ENCODE measurements around the gene TDRD3. TPM values are rescaled to one million over a fixed set of nuclear protein-coding genes. Genes with fewer than 3 reads are reported as not detected.

The TDRD3 gene
- total RNA-seq, 2 donors from 2014 or later = 12.6 to 17.4 TPM

DNA sequence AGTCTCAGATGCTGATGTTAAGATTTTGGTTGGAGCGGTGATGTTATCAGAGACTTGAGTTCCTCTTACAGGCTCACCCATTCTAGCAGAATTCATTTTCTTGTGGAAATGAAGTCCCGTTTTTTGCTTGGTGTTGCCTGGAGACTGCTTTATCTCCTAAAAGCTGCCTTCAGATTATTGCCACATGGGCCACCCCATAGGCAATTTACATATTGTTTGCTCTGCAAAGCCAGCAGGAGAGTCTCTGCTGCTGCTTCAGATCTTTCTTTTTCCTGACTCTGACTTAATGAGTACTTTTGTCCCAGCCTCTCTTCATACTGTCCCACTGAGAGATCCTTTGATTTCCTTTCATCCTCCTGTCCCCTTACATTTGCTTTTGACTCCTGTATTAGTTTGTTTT lies 114.6 kb downstream of the TDRD3 start:
- no peaks in the 10 kb centered on the region for H3K27me3 Mint-ChIP-seq
- peaks cover 0 to 5% of the 10 kb centered on the region in 2 donors for H3K4me1 Mint-ChIP-seq (ENCODE audit: low read depth in 2 of 2)
- peaks cover 30% of the 10 kb centered on the region for H3K36me3 Mint-ChIP-seq
- no peak overlapping the region for H3K4me3 Mint-ChIP-seq
- no peaks in the 10 kb centered on the region for H3K9me3 Mint-ChIP-seq
- ATAC-seq (no peak), DNase-seq (ENCODE audit: low spot score) (no peak)
- no peak overlapping the region for H3K27ac Mint-ChIP-seq

- H3K4me3 Mint-ChIP-seq = no peak overlapping the region
- DNase-seq (ENCODE audit: low spot score) (no peak), ATAC-seq (no peak)
- H3K9me3 Mint-ChIP-seq = no peaks in the 10 kb centered on the region
- H3K36me3 Mint-ChIP-seq = peaks cover 30% of the 10 kb centered on the region
- H3K27ac Mint-ChIP-seq = no peak overlapping the region
- H3K27me3 Mint-ChIP-seq = no peaks in the 10 kb centered on the region
- peaks cover 0 to 5% of the 10 kb centered on the region in 2 donors for H3K4me1 Mint-ChIP-seq (ENCODE audit: low read depth in 2 of 2)
Observed at GRCh38 chr13:60514891-60515290, 117.9 kb downstream of the TDRD3 start.

DNA sequence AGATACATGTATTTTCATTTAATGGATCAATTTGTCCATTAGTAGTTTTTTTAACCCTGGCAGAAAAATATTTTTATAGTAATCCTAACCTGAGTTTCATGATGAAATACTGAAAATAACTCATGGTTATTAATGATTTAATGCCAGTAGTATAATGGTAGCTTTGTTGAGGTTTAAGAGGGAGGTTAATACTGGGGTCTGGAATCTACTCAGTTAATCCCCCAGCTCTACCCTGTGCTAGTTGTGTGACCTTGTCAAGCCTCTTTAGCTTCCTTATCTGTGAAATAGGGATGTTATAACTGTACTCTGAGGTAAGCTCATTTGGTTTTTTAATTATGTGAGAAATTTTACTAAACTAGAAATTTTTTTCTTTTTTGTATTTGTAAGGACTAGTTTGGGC lies 122.5 kb downstream of the TDRD3 start:
- Mint-ChIP-seq H3K27me3 (no peaks in the 10 kb centered on the region), H3K27ac (no peak overlapping the region), H3K9me3 (no peaks in the 10 kb centered on the region), H3K4me1 (ENCODE audit: low read depth in 2 of 2) (no peaks in the 10 kb centered on the region), H3K4me3 (no peak overlapping the region), H3K36me3 (peaks cover 4% of the 10 kb centered on the region)
- DNase-seq (ENCODE audit: low spot score) (no peak), ATAC-seq (no peak)

- Mint-ChIP-seq H3K4me3 (no peak overlapping the region), H3K27ac (no peak overlapping the region), H3K36me3 (no peaks in the 10 kb centered on the region), H3K27me3 (no peaks in the 10 kb centered on the region), H3K4me1 (ENCODE audit: low read depth in 2 of 2) (no peaks in the 10 kb centered on the region), H3K9me3 (no peaks in the 10 kb centered on the region)
- no peak for DNase-seq (ENCODE audit: low spot score)
- ATAC-seq = no peak
Observed at GRCh38 chr13:60520902-60521569, 124.0 kb downstream of the TDRD3 start.

GRCh38 chr13:60538566-60538965 lies 141.5 kb downstream of the TDRD3 start:
- DNase-seq (ENCODE audit: low spot score) (no peak), ATAC-seq (no peak)
- no peaks in the 10 kb centered on the region for H3K4me1 Mint-ChIP-seq (ENCODE audit: low read depth in 2 of 2)
- H3K27me3 Mint-ChIP-seq = no peaks in the 10 kb centered on the region
- no peaks in the 10 kb centered on the region for H3K9me3 Mint-ChIP-seq
- no peak overlapping the region for H3K4me3 Mint-ChIP-seq
- H3K27ac Mint-ChIP-seq = no peak overlapping the region
- H3K36me3 Mint-ChIP-seq = no peaks in the 10 kb centered on the region

DNA sequence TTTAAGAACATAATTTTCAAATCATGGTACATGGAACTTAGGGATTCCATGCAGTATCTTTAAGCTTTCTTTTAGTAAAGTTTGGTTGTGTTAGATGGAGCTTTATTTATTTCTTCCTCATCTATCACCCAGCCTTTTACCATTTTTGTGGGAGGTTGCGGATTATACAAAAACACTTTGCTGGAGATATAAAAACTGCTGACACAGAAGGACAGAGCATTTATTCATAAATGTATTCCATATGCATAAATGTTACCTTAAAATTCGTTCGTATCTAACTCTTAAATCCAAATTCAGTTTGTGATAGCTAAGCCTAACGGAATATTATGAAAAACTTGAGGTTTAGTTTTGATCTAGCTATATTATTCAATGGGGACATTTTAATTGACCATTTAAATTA lies 143.3 kb downstream of the TDRD3 start:
- Mint-ChIP-seq H3K4me3 (no peak overlapping the region), H3K36me3 (no peaks in the 10 kb centered on the region), H3K9me3 (no peaks in the 10 kb centered on the region), H3K27ac (no peak overlapping the region), H3K27me3 (no peaks in the 10 kb centered on the region), H3K4me1 (ENCODE audit: low read depth in 2 of 2) (no peaks in the 10 kb centered on the region)
- ATAC-seq (no peak), DNase-seq (ENCODE audit: low spot score) (no peak)

DNA sequence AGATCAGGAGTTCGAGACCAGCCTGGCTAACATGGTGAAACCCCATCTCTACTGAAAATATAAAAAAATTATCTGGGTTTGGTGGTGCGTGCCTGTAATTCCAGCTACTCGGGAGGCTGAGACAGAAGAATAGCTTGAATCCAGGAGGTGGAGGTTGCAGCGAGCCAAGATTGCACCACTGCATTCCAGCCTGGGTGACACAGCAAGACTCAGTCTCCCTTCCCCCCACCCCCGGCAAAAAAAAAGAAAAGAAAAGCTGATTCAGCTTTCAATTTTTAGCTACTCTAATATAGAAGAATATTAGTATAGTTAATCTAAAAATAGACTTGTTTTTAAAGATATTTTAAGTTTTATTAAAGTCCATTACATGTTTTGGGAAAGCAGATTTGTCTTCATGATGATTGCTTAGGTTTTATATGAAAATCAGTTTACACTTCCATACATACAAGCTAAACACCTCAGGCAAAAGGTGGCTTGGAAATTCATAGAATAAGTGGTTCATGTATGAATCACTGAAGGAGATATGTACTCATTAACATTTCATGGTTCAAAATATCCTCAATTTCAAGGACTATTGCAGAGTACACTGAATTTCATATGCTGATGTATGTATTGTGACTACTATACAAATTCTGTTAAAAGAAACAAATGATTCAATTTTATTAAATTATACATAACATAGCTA lies 165.2 kb downstream of the TDRD3 start:
- Mint-ChIP-seq H3K4me1 (ENCODE audit: low read depth in 2 of 2) (no peaks in the 10 kb centered on the region), H3K27ac (no peak overlapping the region), H3K4me3 (no peak overlapping the region), H3K27me3 (no peaks in the 10 kb centered on the region), H3K36me3 (no peaks in the 10 kb centered on the region), H3K9me3 (no peaks in the 10 kb centered on the region)
- ATAC-seq (no peak), DNase-seq (ENCODE audit: low spot score) (no peak)

DNA sequence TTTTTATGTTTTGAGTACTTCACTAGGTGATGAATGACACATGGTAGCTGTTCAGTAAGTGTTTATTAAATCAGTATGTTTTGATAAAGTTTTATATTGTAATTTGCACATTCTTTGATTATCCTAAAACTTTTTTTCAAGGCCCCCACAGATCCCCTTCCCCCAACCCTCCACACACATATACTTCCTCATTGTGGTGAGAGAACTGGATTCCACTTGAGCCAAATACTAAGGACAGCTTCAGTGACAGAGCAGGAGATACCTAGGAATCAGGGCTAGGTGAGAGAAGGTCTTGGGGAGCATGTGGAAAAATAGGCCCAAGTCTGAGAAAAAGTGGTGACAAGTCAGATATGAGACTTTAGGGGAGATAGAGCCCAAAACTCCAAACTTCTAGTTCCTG lies 174.6 kb downstream of the TDRD3 start:
- no peak for ATAC-seq
- H3K36me3 Mint-ChIP-seq = peaks cover 14% of the 10 kb centered on the region
- no peak for DNase-seq (ENCODE audit: low spot score)
- H3K27ac Mint-ChIP-seq = no peak overlapping the region
- H3K9me3 Mint-ChIP-seq = no peaks in the 10 kb centered on the region
- no peaks in the 10 kb centered on the region for H3K27me3 Mint-ChIP-seq
- H3K4me1 Mint-ChIP-seq (ENCODE audit: low read depth in 2 of 2) = no peaks in the 10 kb centered on the region
- no peak overlapping the region for H3K4me3 Mint-ChIP-seq

GRCh38 chr13:60572003-60572798 lies 175.2 kb downstream of the TDRD3 start:
- no peaks in the 10 kb centered on the region for H3K27me3 Mint-ChIP-seq
- H3K4me3 Mint-ChIP-seq = no peak overlapping the region
- no peak for ATAC-seq
- no peaks in the 10 kb centered on the region for H3K4me1 Mint-ChIP-seq (ENCODE audit: low read depth in 2 of 2)
- no peak for DNase-seq (ENCODE audit: low spot score)
- H3K27ac Mint-ChIP-seq = no peak overlapping the region
- H3K9me3 Mint-ChIP-seq = no peaks in the 10 kb centered on the region
- peaks cover 14% of the 10 kb centered on the region for H3K36me3 Mint-ChIP-seq

DNA sequence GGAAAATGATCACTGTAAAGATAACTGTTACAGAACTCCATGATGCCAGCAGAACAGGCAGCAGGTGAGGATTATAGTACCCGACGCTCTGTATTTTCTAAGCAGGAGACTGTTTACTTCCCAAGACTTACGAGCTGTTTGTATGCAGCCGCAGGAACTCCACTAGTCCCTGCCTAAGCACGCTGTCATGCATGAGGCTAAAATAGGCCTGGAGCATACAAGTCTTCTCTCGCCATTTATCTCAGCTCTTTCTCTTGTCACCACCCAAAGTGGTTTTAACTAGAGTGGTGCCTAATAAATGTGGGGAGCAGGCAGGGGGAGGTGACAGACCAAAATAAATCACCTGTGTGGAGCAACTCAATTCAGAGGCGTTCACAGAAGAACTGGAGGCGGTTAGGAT lies 175.8 kb downstream of the TDRD3 start:
- DNase-seq (ENCODE audit: low spot score) (no peak), ATAC-seq (no peak)
- H3K27me3 Mint-ChIP-seq = no peaks in the 10 kb centered on the region
- no peak overlapping the region for H3K27ac Mint-ChIP-seq
- H3K4me3 Mint-ChIP-seq = no peak overlapping the region
- H3K36me3 Mint-ChIP-seq = peaks cover 14% of the 10 kb centered on the region
- H3K4me1 Mint-ChIP-seq (ENCODE audit: low read depth in 2 of 2) = no peaks in the 10 kb centered on the region
- H3K9me3 Mint-ChIP-seq = no peaks in the 10 kb centered on the region

- DNase-seq (ENCODE audit: low spot score) (no peak), ATAC-seq (no peak)
- no peaks in the 10 kb centered on the region for H3K36me3 Mint-ChIP-seq
- H3K27ac Mint-ChIP-seq = no peak overlapping the region
- no peaks in the 10 kb centered on the region for H3K4me1 Mint-ChIP-seq (ENCODE audit: low read depth in 2 of 2)
- no peaks in the 10 kb centered on the region for H3K9me3 Mint-ChIP-seq
- H3K4me3 Mint-ChIP-seq = no peak overlapping the region
- H3K27me3 Mint-ChIP-seq = no peaks in the 10 kb centered on the region
Observed at GRCh38 chr13:60574735-60575134, 177.7 kb downstream of the TDRD3 start.

DNA sequence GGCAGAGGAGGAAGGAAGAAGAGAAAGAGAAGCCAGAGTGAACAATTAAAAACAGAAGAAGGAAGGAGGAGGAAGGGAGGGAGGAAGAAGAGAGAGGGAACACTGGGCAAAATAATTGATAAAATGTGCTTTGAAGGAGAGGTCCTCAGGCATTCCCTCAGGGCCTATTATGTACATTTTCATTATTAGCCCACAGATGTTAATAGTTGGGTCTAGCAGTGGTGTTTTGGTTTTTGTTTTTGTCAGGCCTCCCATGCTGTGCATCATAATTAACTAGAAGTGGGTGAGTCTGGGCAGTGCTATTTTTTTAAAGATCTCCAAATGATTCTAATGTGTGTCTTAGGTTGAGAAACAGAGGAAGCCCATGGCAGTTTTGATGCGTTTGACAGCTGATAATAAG lies 178.1 kb downstream of the TDRD3 start:
- Mint-ChIP-seq H3K4me1 (ENCODE audit: low read depth in 2 of 2) (no peaks in the 10 kb centered on the region), H3K4me3 (no peak overlapping the region), H3K9me3 (no peaks in the 10 kb centered on the region), H3K27ac (no peak overlapping the region), H3K27me3 (no peaks in the 10 kb centered on the region), H3K36me3 (no peaks in the 10 kb centered on the region)
- ATAC-seq (no peak), DNase-seq (ENCODE audit: low spot score) (no peak)

- H3K27ac Mint-ChIP-seq = no peak overlapping the region
- H3K9me3 Mint-ChIP-seq = no peaks in the 10 kb centered on the region
- H3K36me3 Mint-ChIP-seq = no peaks in the 10 kb centered on the region
- H3K4me1 Mint-ChIP-seq (ENCODE audit: low read depth in 2 of 2) = no peaks in the 10 kb centered on the region
- DNase-seq (ENCODE audit: low spot score) (no peak), ATAC-seq (no peak)
- no peak overlapping the region for H3K4me3 Mint-ChIP-seq
- no peaks in the 10 kb centered on the region for H3K27me3 Mint-ChIP-seq
Observed at GRCh38 chr13:60577761-60578160, 180.7 kb downstream of the TDRD3 start.

GRCh38 chr13:60583196-60583888 lies 186.3 kb downstream of the TDRD3 start:
- H3K27me3 Mint-ChIP-seq = no peaks in the 10 kb centered on the region
- no peak overlapping the region for H3K27ac Mint-ChIP-seq
- H3K36me3 Mint-ChIP-seq = no peaks in the 10 kb centered on the region
- no peak for ATAC-seq
- no peak for DNase-seq (ENCODE audit: low spot score)
- no peaks in the 10 kb centered on the region for H3K4me1 Mint-ChIP-seq (ENCODE audit: low read depth in 2 of 2)
- peaks cover 3% of the 10 kb centered on the region for H3K9me3 Mint-ChIP-seq
- H3K4me3 Mint-ChIP-seq = no peak overlapping the region
